Smooth muscle cell (in vitro differentiated cells): ENCODE data around the gene DIS3L2. TPM values are rescaled to one million over a fixed set of nuclear protein-coding genes. Genes with fewer than 3 reads are reported as not detected.

Source experiments
- DNase-seq: peaks from one replicate; lab custom pipeline; 2025; ENCODE audit not compliant: unreplicated experiment; lab: John Stamatoyannopoulos, UW
- H2AFZ ChIP-seq: fragments of 200-600 bp; sonication (generic); 2 replicates; pipeline ENCODE4 v1.6.0; 2016; ENCODE audit warnings: antibody characterized with exemption, low read depth, mild to moderate bottlenecking
- H3F3A ChIP-seq: fragments of 200-600 bp; sonication (generic); 2 replicates; pipeline ENCODE4 v1.6.0; 2017; ENCODE audit warnings: antibody characterized with exemption, low read depth
- H3K27ac ChIP-seq: fragments of 200-600 bp; sonication (generic); 2 replicates; pipeline ENCODE4 v1.5.1; 2016; ENCODE audit warnings: low read depth, mild to moderate bottlenecking
- H3K27me3 ChIP-seq: fragments of 200-600 bp; sonication (generic); 2 replicates; pipeline ENCODE4 v1.6.1; 2016; ENCODE audit warnings: low read depth, mild to moderate bottlenecking
- H3K36me3 ChIP-seq: fragments of 200-600 bp; sonication (generic); 2 replicates; pipeline ENCODE4 v1.5.1; 2016; ENCODE audit warnings: low read depth
- H3K4me1 ChIP-seq: fragments of 200-600 bp; sonication (generic); 2 replicates; pipeline ENCODE4 v1.5.1; 2016; ENCODE audit warnings: low read depth
- H3K4me2 ChIP-seq: fragments of 200-600 bp; sonication (generic); 2 replicates; pipeline ENCODE4 v1.6.0; 2016; ENCODE audit warnings: mild to moderate bottlenecking
- H3K4me3 ChIP-seq: fragments of 200-600 bp; sonication (generic); 2 replicates; pipeline ENCODE4 v1.5.1; 2016; ENCODE audit warnings: mild to moderate bottlenecking
- H3K79me2 ChIP-seq: fragments of 200-600 bp; sonication (generic); 2 replicates; pipeline ENCODE4 v1.6.0; 2016; ENCODE audit warnings: low read depth, mild to moderate bottlenecking
- H3K9ac ChIP-seq: fragments of 200-600 bp; sonication (generic); 2 replicates; pipeline ENCODE4 v1.6.0; 2016; ENCODE audit warnings: low read depth
- H3K9me3 ChIP-seq: fragments of 200-600 bp; sonication (generic); replicated peaks from 2 replicates; pipeline ENCODE4 v1.5.1; 2016; ENCODE audit warnings: low read depth
- H4K20me1 ChIP-seq: fragments of 200-600 bp; sonication (generic); 2 replicates; pipeline ENCODE4 v1.6.0; 2016; ENCODE audit warnings: low read depth
- CTCF ChIP-seq: fragments of 200-600 bp; sonication (generic); IDR thresholded peaks from 2 replicates; pipeline ENCODE4 v1.5.1; 2017; ENCODE audit warnings: borderline replicate concordance, mild to moderate bottlenecking, antibody characterized with exemption; ENCODE audit not compliant: insufficient read depth, poor library complexity, severe bottlenecking
- WGBS: methylation state at CpG from one replicate; pipeline ENCODE4 v1.1.7; 2016; ENCODE audit warnings: low lambda C conversion rate; 5-methylcytosine and 5-hydroxymethylcytosine counted together
- polyA plus RNA-seq: library from polyadenylated mRNA; unstranded; fragments of >200 nt; fragmentation: Nextera tagmentation; extraction: Ambion mirVana; gene quantifications from 2 replicates; pipeline ENCODE4 v1.2.1, GENCODE V29; 2016
- total RNA-seq: library from RNA; depleted of rRNA; stranded (reverse); fragments of >200 nt; gene quantifications from 2 replicates; pipeline ENCODE4 v1.2.3, GENCODE V29; 2014

Gene DIS3L2
- total and polyA plus RNA-seq, 2 experiments from 2014 or later, result 11.4 to 25.2 TPM

- DNase-seq, result no peak
- no peak overlapping the region for H2AFZ ChIP-seq
- H3K27ac ChIP-seq, result no peak overlapping the region
- H3K4me2 ChIP-seq, result no peak overlapping the region
- H3K4me3 ChIP-seq, result no peak overlapping the region
- no peak for TF ChIP-seq CTCF
- H3K79me2 ChIP-seq, result no peaks in the 10 kb centered on the region
- no peaks in the 10 kb centered on the region for H3K36me3 ChIP-seq
- H3K9ac ChIP-seq, result no peak overlapping the region
- WGBS, result 97% methylated on average over 7 of the region's 7 CpGs
- H3F3A ChIP-seq, result no peaks in the 10 kb centered on the region
- no peaks in the 10 kb centered on the region for H3K9me3 ChIP-seq
- H3K27me3 ChIP-seq, result no peaks in the 10 kb centered on the region
- H4K20me1 ChIP-seq, result no peaks in the 10 kb centered on the region
- H3K4me1 ChIP-seq, result no peaks in the 10 kb centered on the region
Observed at GRCh38 chr2:232306741-232307305, 345.3 kb downstream of the DIS3L2 start.

- Histone ChIP-seq H3K4me2 (no peak overlapping the region), H3K27ac (no peak overlapping the region), H2AFZ (no peak overlapping the region), H3K27me3 (no peaks in the 10 kb centered on the region), H3K79me2 (no peaks in the 10 kb centered on the region), H3K4me1 (no peaks in the 10 kb centered on the region), H3F3A (no peaks in the 10 kb centered on the region), H3K4me3 (no peak overlapping the region), H3K36me3 (peaks cover 6% of the 10 kb centered on the region), H3K9me3 (no peaks in the 10 kb centered on the region), H3K9ac (no peak overlapping the region), H4K20me1 (no peaks in the 10 kb centered on the region)
- no peak for DNase-seq
- WGBS, result 90% methylated on average over 3 of the region's 3 CpGs
- no peak for TF ChIP-seq CTCF
Observed at GRCh38 chr2:232307854-232308253, 346.3 kb downstream of the DIS3L2 start.

DNA sequence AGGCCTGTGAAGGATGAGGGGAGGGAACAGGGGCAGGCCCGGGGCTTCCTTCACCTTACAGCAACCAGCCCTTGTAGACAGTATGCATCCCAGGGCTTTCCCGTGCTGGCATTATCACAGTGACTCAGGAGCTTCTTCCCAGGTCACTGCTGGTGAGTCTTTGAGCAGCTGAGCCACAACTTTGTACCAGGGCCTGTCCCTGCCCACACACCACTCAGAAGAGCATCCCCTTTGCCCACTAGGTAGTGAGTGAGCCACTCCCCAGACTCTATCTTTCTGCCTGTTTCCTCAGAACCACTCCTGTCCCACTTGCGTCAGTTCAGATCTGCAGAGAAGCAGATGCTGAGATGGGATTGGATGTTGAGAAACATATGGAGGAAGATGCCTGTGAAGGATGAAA lies 347.5 kb downstream of the DIS3L2 start:
- Histone ChIP-seq H3K79me2 (no peaks in the 10 kb centered on the region), H2AFZ (no peak overlapping the region), H3K4me2 (no peak overlapping the region), H3K9me3 (no peaks in the 10 kb centered on the region), H3K4me3 (no peak overlapping the region), H3K4me1 (no peaks in the 10 kb centered on the region), H3K27ac (no peak overlapping the region), H3F3A (no peaks in the 10 kb centered on the region), H4K20me1 (no peaks in the 10 kb centered on the region), H3K27me3 (no peaks in the 10 kb centered on the region), H3K9ac (no peak overlapping the region), H3K36me3 (peaks cover 6% of the 10 kb centered on the region)
- no peak for DNase-seq
- TF ChIP-seq CTCF, result no peak
- WGBS, result 90% methylated on average over 3 of the region's 3 CpGs

GRCh38 chr2:232309592-232309991 lies 348.1 kb downstream of the DIS3L2 start:
- Histone ChIP-seq H3K4me3 (no peak overlapping the region), H3K27ac (no peak overlapping the region), H3K36me3 (peaks cover 6% of the 10 kb centered on the region), H3K4me2 (no peak overlapping the region), H3K9me3 (no peaks in the 10 kb centered on the region), H3K79me2 (no peaks in the 10 kb centered on the region), H3K4me1 (no peaks in the 10 kb centered on the region), H4K20me1 (no peaks in the 10 kb centered on the region), H3F3A (no peaks in the 10 kb centered on the region), H3K9ac (no peak overlapping the region), H2AFZ (no peak overlapping the region), H3K27me3 (no peaks in the 10 kb centered on the region)
- DNase-seq, result no peak
- 88% methylated on average over 4 of the region's 4 CpGs for WGBS
- no peak for TF ChIP-seq CTCF
